SK-N-SH treated with all-trans-retinoic acid at 6 μM for 48 hours (cell line): Measurements from ENCODE around the gene TJP2.

Experiments
- ATAC-seq: fragments of 200-7000 bp; cut with Tn5 transposase; 3 replicates; pipeline ENCODE4 v1.9.1; 2020; ENCODE audit warnings: mild to moderate bottlenecking, moderate library complexity
- ARNTL ChIP-seq: fragments of 450-650 bp; formaldehyde crosslinking; IDR thresholded peaks from 2 replicates; pipeline ENCODE4 v1.5.0; 2020; ENCODE audit warnings: low read depth, mild to moderate bottlenecking, moderate library complexity, borderline replicate concordance
- BACH2 ChIP-seq: fragments of 250-450 bp; sonication (Bioruptor Pico); IDR thresholded peaks from 2 replicates; pipeline ENCODE4 v1.9.0; 2021; ENCODE audit warnings: mild to moderate bottlenecking, borderline replicate concordance
- CREB5 ChIP-seq: fragments of 250-450 bp; sonication (Bioruptor Pico); IDR thresholded peaks from 2 replicates; pipeline ENCODE4 v1.5.1; 2020; ENCODE audit warnings: low read depth, mild to moderate bottlenecking, moderate library complexity
- CSDC2 ChIP-seq: fragments of 250-450 bp; sonication (Bioruptor Pico); IDR thresholded peaks from 2 replicates; pipeline ENCODE4 v1.5.0; 2020; ENCODE audit warnings: mild to moderate bottlenecking, moderate library complexity
- CSRNP3 ChIP-seq: fragments of 250-450 bp; sonication (Bioruptor Pico); IDR thresholded peaks from 2 replicates; pipeline ENCODE4 v1.5.1; 2021; ENCODE audit warnings: mild to moderate bottlenecking, moderate library complexity
- ESRRG ChIP-seq: fragments of 250-450 bp; sonication (Bioruptor Pico); IDR thresholded peaks from 2 replicates; pipeline ENCODE4 v1.6.1; 2021; ENCODE audit warnings: mild to moderate bottlenecking
- GLIS3 ChIP-seq: fragments of 250-450 bp; sonication (Bioruptor Pico); IDR thresholded peaks from 2 replicates; pipeline ENCODE4 v1.5.0; 2020; ENCODE audit warnings: mild to moderate bottlenecking, moderate library complexity
- ISL1 ChIP-seq: fragments of 250-450 bp; sonication (Bioruptor Pico); IDR thresholded peaks from 2 replicates; pipeline ENCODE4 v2.1.2; 2022; ENCODE audit warnings: mild to moderate bottlenecking, moderate library complexity
- OSR1 ChIP-seq: fragments of 250-450 bp; sonication (Bioruptor Pico); IDR thresholded peaks from 2 replicates; pipeline ENCODE4 v1.8.0; 2022; ENCODE audit warnings: moderate library complexity, mild to moderate bottlenecking, inconsistent platforms
- PATZ1 ChIP-seq: fragments of 250-450 bp; sonication (Bioruptor Pico); IDR thresholded peaks from 2 replicates; pipeline ENCODE4 v1.8.0; 2020; ENCODE audit warnings: mild to moderate bottlenecking, moderate library complexity, borderline replicate concordance
- POU6F1 ChIP-seq: fragments of 250-450 bp; sonication (Bioruptor Pico); IDR thresholded peaks from 2 replicates; pipeline ENCODE4 v1.8.0; 2021; ENCODE audit warnings: low read depth, mild to moderate bottlenecking, moderate library complexity, borderline replicate concordance
- PPARA ChIP-seq: fragments of 250-450 bp; sonication (Bioruptor Pico); IDR thresholded peaks from 2 replicates; pipeline ENCODE4 v1.5.0; 2020; ENCODE audit warnings: mild to moderate bottlenecking, borderline replicate concordance
- RARB ChIP-seq: fragments of 250-450 bp; sonication (Bioruptor Pico); IDR thresholded peaks from 2 replicates; pipeline ENCODE4 v1.8.0; 2021; ENCODE audit warnings: mild to moderate bottlenecking, moderate library complexity
- TCF4 ChIP-seq: fragments of 250-450 bp; sonication (Bioruptor Pico); IDR thresholded peaks from 2 replicates; pipeline ENCODE4 v1.8.0; 2021; ENCODE audit warnings: mild to moderate bottlenecking, moderate library complexity, borderline replicate concordance
- TSHZ2 ChIP-seq: fragments of 250-450 bp; sonication (Bioruptor Pico); IDR thresholded peaks from 2 replicates; pipeline ENCODE4 v1.5.0; 2020; ENCODE audit warnings: mild to moderate bottlenecking, moderate library complexity
- ZC3H10 ChIP-seq: fragments of 250-450 bp; sonication (Bioruptor Pico); IDR thresholded peaks from 2 replicates; pipeline ENCODE4 v1.5.1; 2021; ENCODE audit warnings: mild to moderate bottlenecking, moderate library complexity
- ZFP3 ChIP-seq: fragments of 250-450 bp; sonication (Bioruptor Pico); IDR thresholded peaks from 2 replicates; pipeline ENCODE4 v1.5.0; 2020; ENCODE audit warnings: mild to moderate bottlenecking, moderate library complexity
- ZFP30 ChIP-seq: fragments of 450-650 bp; formaldehyde crosslinking; IDR thresholded peaks from 2 replicates; pipeline ENCODE4 v1.5.0; 2022; ENCODE audit warnings: mild to moderate bottlenecking, moderate library complexity
- ZNF565 ChIP-seq: fragments of 450-650 bp; formaldehyde crosslinking; conservative IDR thresholded peaks from 2 replicates; pipeline ENCODE4 v1.5.0; 2020; ENCODE audit warnings: low read depth, mild to moderate bottlenecking, moderate library complexity
- ZNF70 ChIP-seq: fragments of 450-650 bp; formaldehyde crosslinking; IDR thresholded peaks from 2 replicates; pipeline ENCODE4 v1.5.0; 2020; ENCODE audit warnings: mild to moderate bottlenecking, moderate library complexity
- ZNF8 ChIP-seq: fragments of 450-650 bp; formaldehyde crosslinking; IDR thresholded peaks from 2 replicates; pipeline ENCODE4 v1.5.0; 2020; ENCODE audit warnings: mild to moderate bottlenecking, moderate library complexity

Gene TJP2

GRCh38 chr9:69173497-69173890, 583 bp upstream of the TJP2 start (continued):
- TF ChIP-seq ZNF8 (CRISPR knock-in tag) (no peak), ISL1 (CRISPR knock-in tag) (no peak), ZFP3 (no peak), GLIS3 (CRISPR knock-in tag) (no peak), CSRNP3 (CRISPR knock-in tag) (no peak), ESRRG (no peak)

GRCh38 chr9:69174616-69175463, 763 bp downstream of the TJP2 start:
- ATAC-seq, result peak; percentile 80

GRCh38 chr9:69175486-69175885, 1.4 kb downstream of the TJP2 start:
- no peak for TF ChIP-seq ZNF8 (CRISPR knock-in tag)
- no peak for TF ChIP-seq RARB (CRISPR knock-in tag)
- TF ChIP-seq TCF4 (CRISPR knock-in tag), result no peak
- TF ChIP-seq, all 23 proteins: peak for 0
- peak; percentile 13 for ATAC-seq

More at GRCh38 chr9:69174616-69175463, 763 bp downstream of the TJP2 start:
- no peak for TF ChIP-seq GLIS3 (CRISPR knock-in tag)
- no peak for TF ChIP-seq ZNF565
- TF ChIP-seq ISL1 (CRISPR knock-in tag), result no peak; the same call in 1 of the 2 replicates
- no peak for TF ChIP-seq ZC3H10 (CRISPR knock-in tag)
- TF ChIP-seq PATZ1 (CRISPR knock-in tag), result no peak
- TF ChIP-seq TCF4 (CRISPR knock-in tag), result no peak
- TF ChIP-seq POU6F1 (CRISPR knock-in tag), result no peak
- no peak for TF ChIP-seq OSR1
- TF ChIP-seq RARB (CRISPR knock-in tag), result no peak
- TF ChIP-seq ZNF70 (CRISPR knock-in tag), result no peak
- TF ChIP-seq ZNF8 (CRISPR knock-in tag), result no peak
- no peak for TF ChIP-seq BACH2
- no peak for TF ChIP-seq ESRRG
- no peak for TF ChIP-seq ZFP3

GRCh38 chr9:69176471-69177171, 2.5 kb downstream of the TJP2 start:
- no peak for ATAC-seq
- TF ChIP-seq ARNTL (CRISPR knock-in tag) (no peak), CREB5 (no peak), CSRNP3 (CRISPR knock-in tag) (no peak), ZFP30 (CRISPR knock-in tag) (no peak), ZNF70 (CRISPR knock-in tag) (no peak), PPARA (CRISPR knock-in tag) (no peak), RARB (CRISPR knock-in tag) (no peak), OSR1 (no peak), ZNF8 (CRISPR knock-in tag) (no peak), POU6F1 (CRISPR knock-in tag) (no peak), ZC3H10 (CRISPR knock-in tag) (no peak), GLIS3 (CRISPR knock-in tag) (no peak), ESRRG (no peak), TSHZ2 (no peak), CSDC2 (no peak)
